ENCODE measurements around the gene BCAM.

GRCh38 chr19:44856421-44857083 is 47.6 kb downstream of the BCAM start:
- TF ChIP-seq, protein P1, sequence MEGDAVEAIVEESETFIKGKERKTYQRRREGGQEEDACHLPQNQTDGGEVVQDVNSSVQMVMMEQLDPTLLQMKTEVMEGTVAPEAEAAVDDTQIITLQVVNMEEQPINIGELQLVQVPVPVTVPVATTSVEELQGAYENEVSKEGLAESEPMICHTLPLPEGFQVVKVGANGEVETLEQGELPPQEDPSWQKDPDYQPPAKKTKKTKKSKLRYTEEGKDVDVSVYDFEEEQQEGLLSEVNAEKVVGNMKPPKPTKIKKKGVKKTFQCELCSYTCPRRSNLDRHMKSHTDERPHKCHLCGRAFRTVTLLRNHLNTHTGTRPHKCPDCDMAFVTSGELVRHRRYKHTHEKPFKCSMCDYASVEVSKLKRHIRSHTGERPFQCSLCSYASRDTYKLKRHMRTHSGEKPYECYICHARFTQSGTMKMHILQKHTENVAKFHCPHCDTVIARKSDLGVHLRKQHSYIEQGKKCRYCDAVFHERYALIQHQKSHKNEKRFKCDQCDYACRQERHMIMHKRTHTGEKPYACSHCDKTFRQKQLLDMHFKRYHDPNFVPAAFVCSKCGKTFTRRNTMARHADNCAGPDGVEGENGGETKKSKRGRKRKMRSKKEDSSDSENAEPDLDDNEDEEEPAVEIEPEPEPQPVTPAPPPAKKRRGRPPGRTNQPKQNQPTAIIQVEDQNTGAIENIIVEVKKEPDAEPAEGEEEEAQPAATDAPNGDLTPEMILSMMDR (IDR thresholded peaks at IDR 0.05; ENCODE audit: low read length) = no peak
- TF ChIP-seq EZH2 (IDR thresholded peaks at IDR 0.05; ENCODE audit: borderline replicate concordance, low read length) = no peak
